Naive B cell (primary cell): ENCODE data around the gene EXOC3. TPM values are rescaled to one million over a fixed set of nuclear protein-coding genes. Genes with fewer than 3 reads are reported as not detected.
"Not testable (repeated sequence)": the region's sequence is repeated elsewhere in the genome, so short reads cannot be mapped to it uniquely, and the experiment has no call there.

Source experiments
- ATAC-seq, 2 donors: fragments of 150-1000 bp; cut with Tn5 transposase; 2 replicates each; pipeline ENCODE4 v1.10.0; 2021; ENCODE audit warnings: low read depth in 2 of 2, mild to moderate bottlenecking in 2 of 2, moderate library complexity in 2 of 2
- DNase-seq: peaks from one replicate; pipeline ENCODE4 v3.0.0; 2022
- H3K27ac Mint-ChIP-seq, 6 donors: one replicate each; pipeline ENCODE4 v1.8.0; 2020 to 2022; ENCODE audit warnings: mild to moderate bottlenecking in 6 of 6, mixed read lengths in 6 of 6, moderate library complexity in 5 of 6, inconsistent platforms in 2 of 6
- H3K27me3 Mint-ChIP-seq, 3 donors: one replicate each; pipeline ENCODE4 v1.8.0; 2021 to 2022; ENCODE audit warnings: mixed read lengths in 3 of 3, mild to moderate bottlenecking in 1 of 3
- H3K36me3 Mint-ChIP-seq, 2 donors: one replicate each; pipeline ENCODE4 v1.8.0; 2020 to 2022; ENCODE audit warnings: mixed read lengths in 2 of 2, inconsistent platforms in 1 of 2, mild to moderate bottlenecking in 1 of 2
- H3K4me1 Mint-ChIP-seq, 3 donors: one replicate each; pipeline ENCODE4 v1.8.0; 2020 to 2022; ENCODE audit warnings: mixed read lengths in 3 of 3, inconsistent platforms in 1 of 3, mild to moderate bottlenecking in 1 of 3, moderate library complexity in 1 of 3
- H3K4me3 Mint-ChIP-seq, 8 donors: one replicate each; pipeline ENCODE4 v1.8.0; 2020 to 2022; ENCODE audit warnings: mild to moderate bottlenecking in 8 of 8, mixed read lengths in 8 of 8, moderate library complexity in 8 of 8, inconsistent platforms in 2 of 8
- H3K9me3 Mint-ChIP-seq, 7 donors: one replicate each; pipeline ENCODE4 v1.8.0; 2020 to 2022; ENCODE audit warnings: mixed read lengths in 7 of 7, mild to moderate bottlenecking in 5 of 7, inconsistent platforms in 2 of 7, moderate library complexity in 1 of 7
- polyA plus RNA-seq, 6 donors: library from polyadenylated mRNA; unstranded; fragments of 300-500 nt; fragmentation: Illumina TruSeq; gene quantifications; one replicate each; pipeline ENCODE4 v1.2.3, GENCODE V29; 2021; ENCODE audit warnings: low read depth in 6 of 6

Gene EXOC3
- polyA plus RNA-seq, 6 donors from 2014 or later = 18.8 to 36.1 (median 22.9) TPM

DNA sequence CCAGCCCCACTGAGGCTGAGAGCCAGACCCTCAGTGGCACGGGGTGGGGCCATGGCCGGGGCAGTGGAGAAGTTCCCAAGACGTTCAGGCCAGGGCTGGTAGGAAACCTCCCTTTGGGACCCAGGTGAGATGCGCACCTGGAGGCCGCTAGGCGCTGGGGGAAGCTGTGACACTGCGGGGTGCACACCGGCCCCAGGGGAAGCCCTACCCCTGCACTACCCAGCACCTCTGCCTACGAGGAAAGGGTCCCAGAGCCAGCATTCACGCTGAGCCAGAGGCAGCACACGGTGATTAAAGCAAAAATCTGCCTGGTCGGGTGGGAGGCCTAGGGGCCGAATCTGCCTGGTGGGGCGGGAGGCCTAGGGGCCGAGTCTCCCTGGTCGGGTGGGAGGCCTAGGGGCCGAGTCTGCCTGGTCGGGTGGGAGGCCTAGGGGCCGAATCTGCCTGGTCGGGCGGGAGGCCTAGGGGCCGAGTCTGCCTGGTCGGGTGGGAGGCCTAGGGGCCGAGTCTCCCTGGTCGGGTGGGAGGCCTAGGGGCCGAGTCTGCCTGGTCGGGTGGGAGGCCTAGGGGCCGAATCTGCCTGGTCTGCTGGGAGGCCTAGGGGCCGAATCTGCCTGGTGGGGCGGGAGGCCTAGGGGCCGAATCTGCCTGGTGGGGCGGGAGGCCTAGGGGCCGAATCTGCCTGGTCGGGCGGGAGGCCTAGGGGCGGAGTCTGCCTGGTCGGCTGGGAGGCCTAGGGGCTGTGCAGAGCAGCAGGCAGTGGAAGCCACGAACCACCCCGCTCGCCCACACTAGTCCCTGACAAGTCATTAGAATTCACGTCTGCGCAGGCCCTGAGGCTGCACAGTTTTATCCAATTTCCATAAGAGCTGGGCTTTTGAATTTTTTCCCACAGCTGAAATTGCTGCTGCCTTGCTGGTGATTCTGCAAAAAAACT, 27.7 kb upstream of the EXOC3 start:
- not testable (repeated sequence) for H3K4me1 Mint-ChIP-seq, ATAC-seq, H3K9me3 Mint-ChIP-seq, H3K36me3 Mint-ChIP-seq, DNase-seq, H3K27ac Mint-ChIP-seq
- peak overlapping the region in 1 of 8 donors; percentile 61 for H3K4me3 Mint-ChIP-seq
- peaks cover 0 to 12% (median 9%) of the 10 kb centered on the region in 3 donors for H3K27me3 Mint-ChIP-seq

DNA sequence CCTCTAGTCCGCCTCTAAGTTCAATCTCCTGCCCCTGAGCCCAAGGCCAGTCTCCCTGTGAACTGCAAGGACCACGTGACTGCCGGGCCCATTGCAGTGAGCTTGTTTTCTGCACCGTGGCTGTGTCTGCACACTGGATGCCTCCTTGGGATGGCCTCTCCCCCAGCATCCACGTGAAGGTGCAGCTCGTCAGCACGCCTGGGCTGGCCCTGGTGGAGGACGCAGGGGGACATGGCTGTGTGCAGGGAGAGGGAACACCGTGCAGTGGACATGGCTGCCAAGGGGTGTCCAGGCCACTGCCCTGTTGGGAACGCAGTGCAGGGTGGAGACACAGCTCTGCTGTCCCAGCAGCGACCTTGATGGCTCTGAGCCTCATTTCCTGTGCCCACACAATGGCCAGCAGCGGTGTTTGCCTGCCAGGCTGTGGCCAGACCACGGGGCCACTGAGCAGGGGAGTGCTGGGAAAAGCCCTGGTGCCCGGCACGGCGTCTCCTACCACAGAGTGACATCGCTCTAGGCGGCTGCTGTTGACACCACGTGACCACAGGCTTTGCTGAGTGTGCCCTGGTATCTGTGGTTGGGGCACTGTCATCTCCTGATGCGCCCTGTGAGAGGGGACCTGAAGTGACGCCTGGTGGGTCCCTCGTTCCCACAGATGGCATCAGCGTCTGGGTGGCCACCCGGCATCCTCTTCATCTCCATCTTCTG, 26.9 kb upstream of the EXOC3 start:
- H3K4me1 Mint-ChIP-seq = no peaks in the 10 kb centered on the region
- ATAC-seq (no peak), DNase-seq (no peak)
- H3K36me3 Mint-ChIP-seq = no peaks in the 10 kb centered on the region
- no peaks in the 10 kb centered on the region for H3K9me3 Mint-ChIP-seq
- peaks cover 0 to 13% (median 4%) of the 10 kb centered on the region in 3 donors for H3K27me3 Mint-ChIP-seq
- no peak overlapping the region for H3K27ac Mint-ChIP-seq
- H3K4me3 Mint-ChIP-seq = no peak overlapping the region

DNA sequence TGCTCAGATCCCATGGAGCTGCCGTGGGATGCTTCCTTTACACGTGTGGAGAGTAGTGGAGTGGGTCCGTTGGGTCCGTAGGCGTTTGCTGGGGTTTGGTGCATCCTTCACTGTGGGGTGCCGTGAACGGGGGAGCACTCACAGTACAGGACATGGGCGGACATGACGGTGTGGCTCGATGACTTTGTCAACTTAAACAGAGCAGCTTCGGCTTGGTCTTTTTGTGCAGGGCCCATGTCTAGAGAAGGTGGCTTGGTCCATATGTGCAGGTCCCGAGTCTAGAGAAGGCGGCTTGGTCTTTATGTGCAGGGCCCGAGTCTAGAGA, 26.4 kb upstream of the EXOC3 start:
- no peak overlapping the region for H3K4me3 Mint-ChIP-seq

DNA sequence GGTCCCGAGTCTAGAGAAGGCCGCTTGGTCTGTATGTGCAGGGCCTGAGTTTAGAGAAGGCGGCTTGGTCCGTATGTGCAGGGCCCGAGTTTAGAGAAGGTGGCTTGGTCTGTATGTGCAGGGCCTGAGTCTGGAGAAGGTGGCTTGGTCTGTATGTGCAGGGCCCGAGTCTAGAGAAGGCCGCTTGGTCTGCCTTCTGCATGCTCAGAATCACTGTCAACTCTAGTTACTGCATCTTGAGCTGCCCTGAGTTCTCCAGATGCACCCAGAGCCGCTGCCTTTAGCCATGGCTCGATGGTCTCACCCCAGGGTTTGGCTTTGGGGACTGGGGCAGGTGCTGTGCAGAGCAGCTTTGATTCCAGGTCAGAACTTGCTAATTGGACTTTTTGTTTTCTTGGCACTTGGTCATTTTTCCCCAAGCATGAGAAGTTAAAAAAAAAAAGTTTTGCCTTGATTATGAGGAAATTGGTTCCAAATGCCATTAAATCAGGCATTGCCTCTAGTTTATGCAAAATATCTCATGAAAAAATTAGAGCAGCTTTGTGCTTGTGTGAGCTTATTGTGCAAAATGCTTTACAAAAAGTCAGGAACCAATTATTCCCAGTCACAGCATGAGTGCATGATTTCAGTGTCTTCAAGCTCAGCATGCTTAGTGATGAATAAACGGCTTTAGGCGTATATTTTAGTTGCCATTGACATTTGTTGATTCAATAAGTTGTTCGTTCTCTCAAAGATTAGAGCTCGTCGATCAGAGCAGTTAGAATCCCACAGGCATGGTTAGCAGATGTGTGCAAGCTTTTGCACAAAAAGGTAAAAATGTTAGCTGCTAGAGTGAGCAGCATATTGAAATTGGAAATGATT, 25.4 kb upstream of the EXOC3 start:
- Mint-ChIP-seq H3K27ac (no peak overlapping the region), H3K4me3 (no peak overlapping the region), H3K27me3 (peaks cover 0 to 13% (median 0%) of the 10 kb centered on the region in 3 donors), H3K36me3 (no peaks in the 10 kb centered on the region), H3K9me3 (no peaks in the 10 kb centered on the region), H3K4me1 (no peaks in the 10 kb centered on the region)
- ATAC-seq (no peak), DNase-seq (no peak)

More for the DNA sequence above, 26.4 kb upstream of the EXOC3 start:
- Mint-ChIP-seq H3K36me3 (no peaks in the 10 kb centered on the region), H3K9me3 (no peaks in the 10 kb centered on the region), H3K4me1 (no peaks in the 10 kb centered on the region), H3K27me3 (peaks cover 0 to 13% (median 0%) of the 10 kb centered on the region in 3 donors), H3K27ac (no peak overlapping the region)
- no peak for DNase-seq
- ATAC-seq = no peak

DNA sequence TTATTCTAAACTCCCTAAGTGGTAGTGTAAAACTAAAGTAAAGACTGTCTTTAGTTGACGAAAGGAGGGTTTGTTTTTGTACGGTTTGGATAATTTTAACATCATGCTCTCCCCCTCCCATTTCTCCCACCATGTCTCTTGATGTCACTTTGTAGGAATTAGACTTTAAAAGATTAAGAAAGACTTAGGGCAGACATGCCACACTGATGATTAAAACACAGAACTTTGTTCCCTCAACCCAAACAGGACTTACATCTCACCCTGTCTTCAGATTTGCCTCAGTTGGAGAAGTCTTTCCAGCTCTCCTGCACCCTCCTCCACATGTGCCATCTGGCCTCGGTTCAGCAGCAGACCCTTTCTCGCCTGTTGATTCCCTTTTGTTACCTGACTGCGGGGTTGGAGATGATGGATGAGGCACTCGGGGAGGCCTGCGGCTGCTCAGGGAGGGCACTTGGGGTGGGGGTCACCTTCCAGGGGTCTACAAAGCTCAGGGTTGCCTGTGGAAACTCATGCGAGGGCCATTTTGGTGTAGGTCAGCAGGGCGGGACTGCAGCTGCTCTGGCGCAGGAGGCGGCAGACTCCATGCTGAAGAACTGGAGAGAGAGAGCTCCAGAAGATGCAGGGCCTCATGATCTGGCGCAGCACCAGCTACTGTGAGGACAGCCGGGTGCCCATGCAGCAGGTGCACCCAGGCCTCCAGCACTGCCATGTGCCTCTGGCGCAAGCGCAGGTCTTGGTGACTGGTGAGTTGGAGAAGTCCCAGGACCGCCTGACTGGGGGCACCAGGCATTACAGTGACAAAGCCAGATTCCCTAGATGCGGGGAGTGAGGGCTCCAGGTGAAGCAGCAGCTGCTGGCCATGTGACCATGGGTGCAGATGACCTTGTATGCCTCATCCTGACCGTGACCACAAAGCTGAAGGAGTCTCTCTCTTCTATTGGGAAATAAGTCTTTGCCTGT, 24.5 kb upstream of the EXOC3 start:
- no peak overlapping the region for H3K27ac Mint-ChIP-seq
- no peaks in the 10 kb centered on the region for H3K36me3 Mint-ChIP-seq
- H3K4me1 Mint-ChIP-seq = peaks cover 0 to 4% (median 0%) of the 10 kb centered on the region in 3 donors
- DNase-seq (no peak), ATAC-seq (no peak)
- peaks cover 3 to 13% (median 4%) of the 10 kb centered on the region in 3 donors for H3K27me3 Mint-ChIP-seq
- H3K9me3 Mint-ChIP-seq = no peaks in the 10 kb centered on the region
- no peak overlapping the region for H3K4me3 Mint-ChIP-seq

DNA sequence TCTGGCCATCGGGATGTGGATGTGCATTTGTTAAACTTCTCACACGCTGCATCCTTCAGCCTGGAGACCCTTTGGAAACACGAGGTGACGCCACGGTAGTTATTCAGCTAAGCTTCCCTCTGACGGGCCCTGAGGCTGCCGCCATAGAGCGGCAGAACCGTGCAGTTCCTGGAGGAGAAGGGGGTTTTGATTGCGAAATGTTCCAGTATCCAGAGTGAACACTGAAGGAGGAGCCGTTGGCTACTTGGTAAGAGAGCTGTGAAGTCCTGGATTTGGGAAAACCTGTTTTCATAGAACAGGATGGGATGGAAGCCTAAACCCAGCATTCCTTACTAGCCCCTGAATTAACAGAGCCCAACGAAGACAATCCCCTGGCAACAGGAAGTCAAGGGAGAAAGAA, 23.0 kb upstream of the EXOC3 start:
- H3K4me3 Mint-ChIP-seq = no peak overlapping the region
- no peak for ATAC-seq
- H3K27ac Mint-ChIP-seq = no peak overlapping the region

DNA sequence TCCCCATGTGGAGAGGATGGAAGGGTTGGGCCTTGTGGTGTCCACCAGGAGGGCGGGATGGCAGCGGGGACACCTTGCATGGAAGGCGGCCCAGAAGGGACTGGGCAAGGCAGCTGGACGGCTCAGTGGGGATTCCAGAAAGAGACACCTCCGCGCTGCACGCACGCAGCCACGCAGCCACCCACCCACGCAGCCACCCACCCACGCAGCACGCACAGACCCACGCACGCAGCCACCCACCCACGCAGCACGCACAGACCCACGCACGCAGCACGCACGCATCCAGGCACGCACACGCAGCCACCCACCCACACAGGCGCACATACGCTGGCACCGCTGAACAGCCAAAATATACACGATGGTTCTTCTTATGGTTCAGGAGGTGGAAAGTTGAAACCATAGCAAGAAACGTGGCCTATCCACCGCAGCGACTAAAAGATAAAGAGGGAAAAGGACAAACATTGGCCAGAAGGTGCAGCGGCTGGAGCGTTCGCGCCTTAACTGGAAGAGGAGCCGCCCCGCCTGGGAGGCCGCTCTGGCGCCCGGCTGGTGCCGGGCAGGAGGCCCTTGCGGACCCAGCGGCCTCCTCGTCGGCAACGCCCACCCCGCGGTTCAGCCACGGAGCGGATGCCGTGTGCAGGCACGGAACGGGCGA, 22.2 kb upstream of the EXOC3 start:
- Mint-ChIP-seq H3K4me1 (peaks cover 4 to 18% (median 9%) of the 10 kb centered on the region in 3 donors), H3K4me3 (no peak overlapping the region), H3K27ac (no peak overlapping the region), H3K27me3 (peaks cover 6 to 13% (median 9%) of the 10 kb centered on the region in 3 donors), H3K9me3 (no peaks in the 10 kb centered on the region), H3K36me3 (no peaks in the 10 kb centered on the region)
- DNase-seq (no peak), ATAC-seq (no peak)

More for the DNA sequence above, 23.0 kb upstream of the EXOC3 start:
- H3K9me3 Mint-ChIP-seq = no peaks in the 10 kb centered on the region
- no peak for DNase-seq
- no peaks in the 10 kb centered on the region for H3K36me3 Mint-ChIP-seq
- H3K4me1 Mint-ChIP-seq = peaks cover 4 to 13% (median 8%) of the 10 kb centered on the region in 3 donors
- H3K27me3 Mint-ChIP-seq = peaks cover 5 to 13% (median 9%) of the 10 kb centered on the region in 3 donors

DNA sequence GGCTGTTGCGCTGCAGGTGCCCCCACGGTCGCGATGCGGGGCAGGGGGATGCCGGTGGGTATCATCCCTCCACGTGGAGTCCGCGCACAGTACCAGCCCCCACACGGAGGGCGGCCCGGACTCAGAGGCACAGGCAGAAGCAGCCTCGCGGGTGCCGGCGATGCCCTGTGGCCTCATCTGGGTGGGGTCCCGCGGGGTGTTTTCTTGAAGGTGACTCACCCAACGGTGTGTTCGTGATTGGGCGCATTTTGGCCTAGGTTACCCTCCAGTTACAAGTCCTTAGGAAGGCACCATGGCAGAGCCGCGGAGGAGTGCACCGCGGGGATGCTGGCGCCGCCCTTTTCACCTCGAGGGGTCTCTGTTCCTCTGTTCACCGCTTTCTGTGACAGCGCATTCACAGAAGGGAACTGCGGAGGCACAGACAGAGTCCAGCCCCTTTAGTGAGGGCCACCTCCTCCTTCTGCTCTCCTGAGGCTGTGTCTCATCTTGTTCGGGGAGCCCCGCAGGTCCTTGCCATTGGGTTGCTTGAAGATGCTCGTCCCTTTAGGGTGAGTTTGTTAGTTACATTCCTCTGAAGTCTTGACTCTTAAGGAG, 21.6 kb upstream of the EXOC3 start:
- Mint-ChIP-seq H3K27ac (no peak overlapping the region), H3K9me3 (peaks cover 0 to under 1% (median 0%) of the 10 kb centered on the region in 7 donors), H3K4me1 (peaks cover 9 to 19% (median 9%) of the 10 kb centered on the region in 3 donors), H3K4me3 (no peak overlapping the region), H3K27me3 (peaks cover 12 to 19% (median 13%) of the 10 kb centered on the region in 3 donors), H3K36me3 (no peaks in the 10 kb centered on the region)
- no peak for DNase-seq
- no peak for ATAC-seq

DNA sequence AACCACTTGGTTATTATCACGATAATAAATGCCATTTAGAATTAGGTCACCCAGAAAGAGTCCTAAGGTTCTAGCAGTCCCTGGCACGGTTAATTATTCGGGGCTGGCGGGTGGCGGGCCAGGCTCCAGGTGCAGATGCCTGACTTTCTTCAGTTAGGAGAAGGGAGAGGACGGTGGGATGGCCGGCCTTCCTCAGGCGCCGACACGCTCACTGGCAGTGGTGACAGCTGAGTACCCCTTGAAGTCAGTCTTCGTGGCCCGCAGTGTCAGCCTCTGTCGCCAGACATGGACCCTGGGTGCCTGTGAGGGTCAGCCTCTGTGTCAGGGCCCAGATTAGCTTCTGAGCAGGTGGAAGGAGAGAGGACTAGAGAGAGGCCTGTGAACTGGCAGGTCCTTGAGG, 21.1 kb upstream of the EXOC3 start:
- Mint-ChIP-seq H3K9me3 (peaks cover 0 to 3% (median 0%) of the 10 kb centered on the region in 7 donors), H3K27ac (peak overlapping the region in 1 of 6 donors; percentile 64), H3K4me1 (peaks cover 9 to 19% (median 13%) of the 10 kb centered on the region in 3 donors), H3K36me3 (no peaks in the 10 kb centered on the region), H3K4me3 (peak overlapping the region in 1 of 8 donors; percentile 12), H3K27me3 (peaks cover 13 to 24% (median 17%) of the 10 kb centered on the region in 3 donors)
- ATAC-seq = no peak
- no peak for DNase-seq

DNA sequence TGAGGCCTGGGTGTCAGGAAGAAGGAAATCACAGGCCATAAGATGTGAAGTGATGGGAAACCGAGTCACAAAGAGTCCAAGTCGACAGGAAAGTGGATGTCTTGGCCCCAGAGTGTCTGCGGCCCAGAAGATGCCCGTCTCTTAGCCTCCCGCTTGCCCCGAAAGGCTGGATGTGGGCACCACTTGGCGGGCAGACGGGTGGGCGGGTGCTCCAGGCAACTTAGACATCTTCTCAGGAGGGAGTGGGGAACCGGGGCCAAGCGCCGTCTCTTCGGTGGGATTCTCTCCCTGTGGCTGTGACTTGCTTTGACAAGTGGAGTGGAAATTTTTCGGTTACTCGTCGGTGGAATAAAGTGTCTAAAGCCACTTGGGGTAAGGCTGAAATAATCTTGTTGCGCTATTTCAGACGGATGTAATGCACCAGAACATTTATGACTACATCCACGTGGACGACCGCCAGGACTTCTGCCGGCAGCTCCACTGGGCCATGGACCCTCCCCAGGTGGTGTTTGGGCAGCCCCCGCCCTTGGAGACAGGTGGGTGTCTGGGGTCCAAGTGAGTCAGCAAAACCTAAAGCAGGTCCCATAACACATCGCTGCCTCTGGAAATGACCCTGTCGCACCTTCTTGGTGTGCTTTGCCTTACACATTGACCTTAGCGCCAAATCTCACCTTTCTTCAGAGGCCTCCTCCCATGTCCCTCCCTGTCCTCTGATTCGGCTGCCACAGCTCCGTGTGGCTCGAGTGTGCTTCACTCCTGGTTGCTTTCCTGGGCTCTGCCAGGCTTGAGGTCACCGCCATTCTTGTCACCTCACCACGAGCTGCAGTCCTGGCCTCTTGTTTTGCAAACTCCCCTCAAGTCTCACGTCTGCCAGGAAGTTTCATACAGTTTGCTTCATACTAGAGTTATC, 20.4 kb upstream of the EXOC3 start:
- peaks cover 13 to 24% (median 19%) of the 10 kb centered on the region in 3 donors for H3K27me3 Mint-ChIP-seq
- H3K27ac Mint-ChIP-seq = no peak overlapping the region
- H3K4me3 Mint-ChIP-seq = no peak overlapping the region
- H3K4me1 Mint-ChIP-seq = peaks cover 9 to 19% (median 13%) of the 10 kb centered on the region in 3 donors
- DNase-seq = no peak
- no peaks in the 10 kb centered on the region for H3K36me3 Mint-ChIP-seq
- peaks cover 0 to 3% (median 0%) of the 10 kb centered on the region in 7 donors for H3K9me3 Mint-ChIP-seq
- ATAC-seq = no peak

DNA sequence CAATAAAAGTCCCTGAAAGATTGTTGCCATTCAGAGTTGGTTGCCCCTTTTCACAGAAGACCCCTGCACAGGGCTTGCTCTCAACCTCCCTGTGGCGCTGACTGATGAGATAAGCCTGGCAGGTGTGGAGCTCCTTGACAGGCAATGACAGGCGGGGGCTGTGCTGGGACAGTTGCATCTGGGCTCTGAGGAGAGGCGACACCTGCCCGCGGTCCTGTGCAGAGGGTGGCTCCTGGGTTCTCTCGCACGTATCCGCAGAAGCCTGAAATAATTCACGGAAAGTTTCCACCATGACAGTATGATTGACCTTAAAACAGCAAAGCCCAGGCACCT, 19.8 kb upstream of the EXOC3 start:
- Mint-ChIP-seq H3K27me3 (peaks cover 13 to 25% (median 24%) of the 10 kb centered on the region in 3 donors), H3K9me3 (peaks cover 0 to 3% (median 0%) of the 10 kb centered on the region in 7 donors), H3K36me3 (no peaks in the 10 kb centered on the region), H3K4me1 (peaks cover 9 to 19% (median 13%) of the 10 kb centered on the region in 3 donors), H3K4me3 (no peak overlapping the region), H3K27ac (peak overlapping the region in 1 of 6 donors; percentile 4)
- ATAC-seq = no peak
- no peak for DNase-seq
